NCI-H1930 (cell line): ENCODE measurements around the gene NLGN4X.

Experiments
- DNase-seq, 2 experiments: peaks; one replicate each; lab custom pipeline; 2025; lab: John Stamatoyannopoulos, UW

Gene NLGN4X

GRCh38 chrX:5857232-5857631 is 371.4 kb downstream of the NLGN4X start:
- DNase-seq: no peak

- no peak for DNase-seq
These were observed 375.7 kb downstream of the NLGN4X start for GRCh38 chrX:5852941-5853340.

- DNase-seq: no peak
These were observed 386.1 kb downstream of the NLGN4X start for GRCh38 chrX:5842601-5843000.
